ENCODE measurements around the gene KY. TPM values are rescaled to one million over a fixed set of nuclear protein-coding genes. Genes with fewer than 3 reads are reported as not detected.

KY gene
- total RNA-seq, 2 experiments from 2014 or later, result not detected

DNA sequence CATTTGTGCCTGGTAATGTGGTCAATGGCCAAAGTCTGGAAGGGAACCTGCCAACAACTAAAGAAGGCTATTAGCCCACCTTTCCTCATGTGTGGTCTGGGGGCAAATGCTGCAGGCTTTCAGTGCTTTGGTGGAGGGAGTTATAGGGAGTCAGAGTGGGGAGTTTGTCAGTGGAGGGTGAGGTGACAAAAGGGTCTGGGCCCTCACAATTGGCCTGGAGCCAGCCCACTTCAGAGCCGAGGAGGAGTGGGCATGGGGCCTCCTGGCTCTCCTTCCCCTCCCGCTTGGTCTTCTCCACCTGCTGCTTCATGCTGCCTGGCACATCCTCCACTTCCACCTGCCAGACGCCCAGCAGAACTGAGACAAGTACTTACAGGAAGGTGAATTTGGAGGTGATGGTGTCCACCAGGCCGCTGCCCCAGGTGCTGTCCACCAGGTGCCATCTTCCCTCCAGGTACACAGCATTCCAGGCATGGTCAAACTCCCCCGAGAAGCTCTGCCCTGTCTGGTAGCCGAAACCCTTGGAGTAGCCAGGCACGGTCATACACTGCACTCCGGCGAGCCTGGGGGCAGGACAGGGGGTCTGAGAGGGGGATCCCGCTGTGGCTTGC, 40.9 kb downstream of the KY start:
- no peak for DNase-seq
- H3K27me3 ChIP-seq (ENCODE audit: control insufficient read depth in 1 of 2, insufficient read depth in 2 of 2, low read length in 2 of 2), result peaks cover 0 to 3% of the 10 kb centered on the region in 2 experiments
- intact Hi-C loops (cut with DNase I, micrococcal nuclease), result no loop called here
- ChIA-PET POLR2A (no interaction called here), CTCF (no interaction called here)
- H3K36me3 ChIP-seq (ENCODE audit: insufficient read depth, low read length), result no peaks in the 10 kb centered on the region
- Mint-ChIP-seq H3K4me3 (no peak overlapping the region), H3K27ac (no peak overlapping the region), H3K9me3 (no peaks in the 10 kb centered on the region), H3K27me3 (peaks cover 10% of the 10 kb centered on the region), H3K36me3 (ENCODE audit: low read depth) (no peaks in the 10 kb centered on the region), H3K4me1 (ENCODE audit: low read depth) (no peaks in the 10 kb centered on the region)
- ATAC-seq (ENCODE audit: poor library complexity), result no peak
- TF ChIP-seq, protein P1, sequence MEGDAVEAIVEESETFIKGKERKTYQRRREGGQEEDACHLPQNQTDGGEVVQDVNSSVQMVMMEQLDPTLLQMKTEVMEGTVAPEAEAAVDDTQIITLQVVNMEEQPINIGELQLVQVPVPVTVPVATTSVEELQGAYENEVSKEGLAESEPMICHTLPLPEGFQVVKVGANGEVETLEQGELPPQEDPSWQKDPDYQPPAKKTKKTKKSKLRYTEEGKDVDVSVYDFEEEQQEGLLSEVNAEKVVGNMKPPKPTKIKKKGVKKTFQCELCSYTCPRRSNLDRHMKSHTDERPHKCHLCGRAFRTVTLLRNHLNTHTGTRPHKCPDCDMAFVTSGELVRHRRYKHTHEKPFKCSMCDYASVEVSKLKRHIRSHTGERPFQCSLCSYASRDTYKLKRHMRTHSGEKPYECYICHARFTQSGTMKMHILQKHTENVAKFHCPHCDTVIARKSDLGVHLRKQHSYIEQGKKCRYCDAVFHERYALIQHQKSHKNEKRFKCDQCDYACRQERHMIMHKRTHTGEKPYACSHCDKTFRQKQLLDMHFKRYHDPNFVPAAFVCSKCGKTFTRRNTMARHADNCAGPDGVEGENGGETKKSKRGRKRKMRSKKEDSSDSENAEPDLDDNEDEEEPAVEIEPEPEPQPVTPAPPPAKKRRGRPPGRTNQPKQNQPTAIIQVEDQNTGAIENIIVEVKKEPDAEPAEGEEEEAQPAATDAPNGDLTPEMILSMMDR (IDR thresholded peaks at IDR 0.05), result no peak
- H3K4me1 ChIP-seq (ENCODE audit: insufficient read depth, low read length), result no peaks in the 10 kb centered on the region
- H3K27ac ChIP-seq (ENCODE audit: low read depth in 1 of 2, low read length in 2 of 2), result no peak overlapping the region
- no peak overlapping the region for H3K4me3 ChIP-seq (ENCODE audit: low read length)
- H3K9me3 ChIP-seq (ENCODE audit: control insufficient read depth in 1 of 2, insufficient read depth in 1 of 2, low read length in 2 of 2), result no peaks in the 10 kb centered on the region

DNA sequence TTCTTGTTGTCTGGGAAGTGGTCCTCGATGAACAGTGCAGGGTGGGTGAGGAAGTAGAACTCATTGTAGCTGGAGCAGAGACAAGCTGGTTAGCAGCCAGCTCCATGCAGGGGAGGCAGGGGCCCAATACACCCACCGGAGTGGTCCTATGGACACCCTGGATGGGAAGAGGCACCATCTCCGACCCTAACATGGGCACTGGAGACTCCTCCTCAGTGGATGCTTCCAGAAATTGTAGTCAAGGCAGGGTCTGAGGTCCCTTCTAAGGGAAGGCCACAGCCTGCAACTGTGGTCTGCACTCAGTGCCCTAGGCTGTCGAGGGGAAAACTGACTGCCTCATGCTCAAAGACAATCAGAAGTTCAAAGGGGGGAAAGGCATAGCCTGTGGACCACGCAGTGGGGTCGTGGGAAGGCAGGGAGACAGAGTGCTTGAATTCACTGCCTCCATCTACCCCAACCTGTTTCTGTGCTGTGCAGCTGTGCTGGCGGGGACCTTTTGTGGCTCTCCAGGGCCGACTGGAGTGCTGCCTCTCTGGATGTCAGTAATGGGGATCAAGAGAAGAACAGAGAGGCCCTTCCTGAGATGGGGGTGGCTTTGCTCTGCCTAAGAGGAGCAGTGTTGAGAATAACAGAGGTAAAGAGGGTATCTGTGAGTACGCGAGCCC, 41.9 kb downstream of the KY start:
- Mint-ChIP-seq H3K4me3 (no peak overlapping the region), H3K27me3 (peaks cover 10% of the 10 kb centered on the region), H3K36me3 (ENCODE audit: low read depth) (no peaks in the 10 kb centered on the region), H3K4me1 (ENCODE audit: low read depth) (no peaks in the 10 kb centered on the region), H3K27ac (no peak overlapping the region), H3K9me3 (no peaks in the 10 kb centered on the region)
- CTCF ChIA-PET, result interaction anchor here (0.5 kb wide), 1 partner anchor 1195 kb away, joined by 3 read pairs; no protein-coding TSS in a partner anchor
- peaks cover 0 to 3% of the 10 kb centered on the region in 2 experiments for H3K27me3 ChIP-seq (ENCODE audit: control insufficient read depth in 1 of 2, insufficient read depth in 2 of 2, low read length in 2 of 2)
- intact Hi-C loops (cut with DNase I, micrococcal nuclease), result no loop called here
- POLR2A ChIA-PET, result no interaction called here
- DNase-seq (no peak), ATAC-seq (ENCODE audit: poor library complexity) (no peak)
- TF ChIP-seq, protein P1 (IDR thresholded peaks at IDR 0.05), result no peak
- no peaks in the 10 kb centered on the region for H3K4me1 ChIP-seq (ENCODE audit: insufficient read depth, low read length)
- no peak overlapping the region for H3K27ac ChIP-seq (ENCODE audit: low read depth in 1 of 2, low read length in 2 of 2)
- H3K36me3 ChIP-seq (ENCODE audit: insufficient read depth, low read length), result no peaks in the 10 kb centered on the region
- H3K4me3 ChIP-seq (ENCODE audit: low read length), result no peak overlapping the region
- H3K9me3 ChIP-seq (ENCODE audit: control insufficient read depth in 1 of 2, insufficient read depth in 1 of 2, low read length in 2 of 2), result no peaks in the 10 kb centered on the region

DNA sequence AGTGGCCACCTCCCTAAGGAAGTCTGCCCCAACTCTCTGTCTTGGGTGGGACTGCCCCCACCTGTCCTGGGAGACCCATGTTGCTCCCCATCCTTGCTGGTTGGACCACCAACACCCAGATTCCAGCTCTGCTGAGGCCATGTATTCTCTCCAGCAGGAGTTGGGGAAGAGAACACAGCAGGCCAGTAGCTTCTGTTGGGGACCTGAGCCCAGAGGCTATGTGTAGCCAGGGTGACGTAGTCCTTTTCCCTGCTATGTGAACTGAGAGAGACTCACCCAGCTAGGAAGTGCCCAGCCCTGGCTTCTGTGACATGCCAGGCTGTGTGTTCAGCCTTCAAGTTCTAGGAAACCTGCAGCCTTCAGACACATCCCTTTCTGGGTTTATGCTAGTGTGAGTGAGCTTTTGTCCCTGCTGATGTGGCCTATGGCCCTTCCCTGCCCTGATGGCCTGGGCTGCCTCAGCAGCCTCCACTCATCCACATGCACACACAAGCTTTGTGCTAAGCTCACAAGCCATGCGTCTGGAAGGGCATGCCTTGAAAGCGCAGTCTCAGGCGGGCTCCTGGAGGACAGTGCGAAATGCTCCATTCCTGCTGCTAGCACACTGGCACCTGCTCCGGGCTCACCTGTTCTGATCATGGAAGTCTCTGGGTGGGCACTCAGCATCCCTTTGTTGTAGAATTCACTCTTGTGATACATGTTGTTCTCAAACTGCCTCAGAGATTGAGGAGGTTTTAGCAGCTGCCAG, 42.6 kb downstream of the KY start:
- Mint-ChIP-seq H3K4me3 (no peak overlapping the region), H3K27ac (no peak overlapping the region), H3K27me3 (peaks cover 10% of the 10 kb centered on the region), H3K9me3 (no peaks in the 10 kb centered on the region), H3K4me1 (ENCODE audit: low read depth) (no peaks in the 10 kb centered on the region), H3K36me3 (ENCODE audit: low read depth) (no peaks in the 10 kb centered on the region)
- Histone ChIP-seq H3K27me3 (ENCODE audit: control insufficient read depth in 1 of 2, insufficient read depth in 2 of 2, low read length in 2 of 2) (peaks cover 0 to 3% of the 10 kb centered on the region in 2 experiments), H3K4me3 (ENCODE audit: low read length) (no peak overlapping the region), H3K9me3 (ENCODE audit: control insufficient read depth in 1 of 2, insufficient read depth in 1 of 2, low read length in 2 of 2) (no peaks in the 10 kb centered on the region), H3K4me1 (ENCODE audit: insufficient read depth, low read length) (no peaks in the 10 kb centered on the region), H3K36me3 (ENCODE audit: insufficient read depth, low read length) (no peaks in the 10 kb centered on the region), H3K27ac (ENCODE audit: low read depth in 1 of 2, low read length in 2 of 2) (no peak overlapping the region)
- CTCF ChIA-PET, result no interaction called here
- POLR2A ChIA-PET, result no interaction called here
- intact Hi-C loops (cut with DNase I, micrococcal nuclease), result no loop called here
- no peak for ATAC-seq (ENCODE audit: poor library complexity)
- no peak for DNase-seq
- TF ChIP-seq, protein P1 (IDR thresholded peaks at IDR 0.05), result no peak

All from CD4-positive, alpha-beta T cell (primary cell).